Osteoblast (primary cell): ENCODE measurements around the gene FGD5. TPM values are rescaled to one million over a fixed set of nuclear protein-coding genes. Genes with fewer than 3 reads are reported as not detected.
A peak's percentile ranks its signal among the peaks of the same experiment; 100 is the strongest.
"Not testable (repeated sequence)": the region's sequence is repeated elsewhere in the genome, so short reads cannot be mapped to it uniquely, and the experiment has no call there.

Experiments
- DNase-seq: peaks from one replicate; pipeline ENCODE4 v3.0.0; 2011; ENCODE audit warnings: low spot score, mixed read lengths; ENCODE audit not compliant: insufficient read length; ENCODE audit errors: missing footprints
- H2AFZ ChIP-seq: 2 replicates; pipeline ENCODE4 v1.6.0; 2011; ENCODE audit warnings: mild to moderate bottlenecking, low read length
- H3K27ac ChIP-seq: 2 replicates; pipeline ENCODE4 v1.5.1; 2011; ENCODE audit warnings: mild to moderate bottlenecking, low read depth, low read length, moderate library complexity
- H3K27me3 ChIP-seq: 2 replicates; pipeline ENCODE4 v1.6.0; 2012; ENCODE audit warnings: mild to moderate bottlenecking, control low read depth, inconsistent platforms, low read length, moderate library complexity; ENCODE audit not compliant: insufficient read depth
- H3K36me3 ChIP-seq: 2 replicates; pipeline ENCODE4 v1.5.1; 2011; ENCODE audit warnings: mild to moderate bottlenecking, low read length, control low read depth, moderate library complexity; ENCODE audit not compliant: insufficient read depth
- H3K4me1 ChIP-seq: 2 replicates; pipeline ENCODE4 v1.5.1; 2011; ENCODE audit warnings: mild to moderate bottlenecking, low read length, control low read depth, moderate library complexity; ENCODE audit not compliant: insufficient read depth
- H3K4me2 ChIP-seq: 2 replicates; pipeline ENCODE4 v1.6.0; 2011; ENCODE audit warnings: mild to moderate bottlenecking, low read length; ENCODE audit not compliant: insufficient read depth
- H3K4me3 ChIP-seq: fragments of 200-600 bp; sonication (generic); 3 replicates; pipeline ENCODE4 v1.5.1; 2012; ENCODE audit warnings: mild to moderate bottlenecking, low read length, inconsistent platforms; ENCODE audit not compliant: insufficient read depth
- H3K79me2 ChIP-seq: 2 replicates; pipeline ENCODE4 v1.6.0; 2012; ENCODE audit warnings: mild to moderate bottlenecking, low read length, control low read depth, inconsistent platforms; ENCODE audit not compliant: insufficient read depth
- H3K9me3 ChIP-seq: 2 replicates; pipeline ENCODE4 v1.5.1; 2011; ENCODE audit warnings: low read depth, low read length, control low read depth
- H4K20me1 ChIP-seq: 2 replicates; pipeline ENCODE4 v1.6.0; 2012; ENCODE audit warnings: mild to moderate bottlenecking, low read length, control low read depth; ENCODE audit not compliant: insufficient read depth
- CTCF ChIP-seq: IDR thresholded peaks from 2 replicates; pipeline ENCODE4 v1.5.1; 2011; ENCODE audit warnings: mild to moderate bottlenecking, low read depth, low read length, moderate library complexity; ENCODE audit errors: extremely low read depth
- total RNA-seq: library from RNA; depleted of rRNA; stranded (reverse); fragments of >200 nt; gene quantifications from 2 replicates; pipeline ENCODE4 v1.2.3, GENCODE V29; 2012

Gene FGD5
- total RNA-seq, 1 donor = under 0.01 TPM

- DNase-seq = peak; percentile 91
- H3K4me1 ChIP-seq = no peaks in the 10 kb centered on the region
Measured at GRCh38 chr3:14806641-14807263, 12.0 kb upstream of the FGD5 start.

GRCh38 chr3:14808025-14808424, 10.7 kb upstream of the FGD5 start:
- Histone ChIP-seq H2AFZ (no peak overlapping the region), H3K36me3 (no peaks in the 10 kb centered on the region), H3K4me3 (no peak overlapping the region), H3K79me2 (no peaks in the 10 kb centered on the region), H3K27ac (no peak overlapping the region), H3K9me3 (no peaks in the 10 kb centered on the region), H4K20me1 (no peaks in the 10 kb centered on the region), H3K27me3 (peaks cover 35% of the 10 kb centered on the region), H3K4me1 (no peaks in the 10 kb centered on the region), H3K4me2 (no peak overlapping the region)
- DNase-seq = no peak
- TF ChIP-seq CTCF = no peak

More at GRCh38 chr3:14806641-14807263, 12.0 kb upstream of the FGD5 start:
- Histone ChIP-seq H3K4me3 (no peak overlapping the region), H3K4me2 (no peak overlapping the region), H3K9me3 (no peaks in the 10 kb centered on the region), H2AFZ (no peak overlapping the region), H4K20me1 (no peaks in the 10 kb centered on the region), H3K79me2 (no peaks in the 10 kb centered on the region), H3K36me3 (no peaks in the 10 kb centered on the region), H3K27me3 (peaks cover 22% of the 10 kb centered on the region), H3K27ac (no peak overlapping the region)
- no peak for TF ChIP-seq CTCF

- Histone ChIP-seq H4K20me1 (no peaks in the 10 kb centered on the region), H3K4me3 (no peak overlapping the region), H3K4me2 (no peak overlapping the region), H3K36me3 (no peaks in the 10 kb centered on the region), H3K79me2 (no peaks in the 10 kb centered on the region), H3K27me3 (peaks cover 37% of the 10 kb centered on the region), H3K9me3 (no peaks in the 10 kb centered on the region), H3K27ac (no peak overlapping the region), H2AFZ (no peak overlapping the region), H3K4me1 (no peaks in the 10 kb centered on the region)
- no peak for TF ChIP-seq CTCF
- peak; percentile 90 for DNase-seq
Measured at GRCh38 chr3:14808502-14809266, 10.1 kb upstream of the FGD5 start.

GRCh38 chr3:14809611-14810010, 9.2 kb upstream of the FGD5 start:
- H3K27me3 ChIP-seq = peaks cover 37% of the 10 kb centered on the region
- not testable (repeated sequence) for H3K79me2 ChIP-seq, H4K20me1 ChIP-seq, H3K4me2 ChIP-seq, H3K27ac ChIP-seq, H3K36me3 ChIP-seq, H3K9me3 ChIP-seq, H3K4me1 ChIP-seq, H2AFZ ChIP-seq, H3K4me3 ChIP-seq, DNase-seq
